ENCODE results near the gene MAMDC2.

DNA sequence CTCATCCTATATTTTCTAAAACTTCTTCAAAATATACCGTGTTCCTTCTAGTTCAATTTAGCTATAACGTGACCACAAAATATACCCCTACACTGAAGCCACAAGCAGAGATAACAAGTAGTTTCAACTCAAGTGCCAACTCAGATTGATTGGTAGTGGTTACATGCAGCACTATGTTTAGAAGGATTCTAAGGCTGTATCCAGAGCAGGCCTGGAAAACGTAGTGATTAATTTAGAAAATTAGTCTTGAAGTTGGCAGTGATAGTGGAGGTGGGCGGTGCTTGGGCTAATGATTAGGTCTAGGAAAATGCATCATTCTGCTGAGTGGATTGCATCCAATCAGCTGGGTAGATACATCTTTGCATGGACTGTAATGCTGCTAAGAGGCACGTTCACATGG lies 61.5 kb downstream of the MAMDC2 start:
- TF ChIP-seq, protein P1, sequence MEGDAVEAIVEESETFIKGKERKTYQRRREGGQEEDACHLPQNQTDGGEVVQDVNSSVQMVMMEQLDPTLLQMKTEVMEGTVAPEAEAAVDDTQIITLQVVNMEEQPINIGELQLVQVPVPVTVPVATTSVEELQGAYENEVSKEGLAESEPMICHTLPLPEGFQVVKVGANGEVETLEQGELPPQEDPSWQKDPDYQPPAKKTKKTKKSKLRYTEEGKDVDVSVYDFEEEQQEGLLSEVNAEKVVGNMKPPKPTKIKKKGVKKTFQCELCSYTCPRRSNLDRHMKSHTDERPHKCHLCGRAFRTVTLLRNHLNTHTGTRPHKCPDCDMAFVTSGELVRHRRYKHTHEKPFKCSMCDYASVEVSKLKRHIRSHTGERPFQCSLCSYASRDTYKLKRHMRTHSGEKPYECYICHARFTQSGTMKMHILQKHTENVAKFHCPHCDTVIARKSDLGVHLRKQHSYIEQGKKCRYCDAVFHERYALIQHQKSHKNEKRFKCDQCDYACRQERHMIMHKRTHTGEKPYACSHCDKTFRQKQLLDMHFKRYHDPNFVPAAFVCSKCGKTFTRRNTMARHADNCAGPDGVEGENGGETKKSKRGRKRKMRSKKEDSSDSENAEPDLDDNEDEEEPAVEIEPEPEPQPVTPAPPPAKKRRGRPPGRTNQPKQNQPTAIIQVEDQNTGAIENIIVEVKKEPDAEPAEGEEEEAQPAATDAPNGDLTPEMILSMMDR (IDR thresholded peaks at IDR 0.05): no peak
- no peak for TF ChIP-seq POLR2A (IDR thresholded peaks at IDR 0.05)

Data from adrenal gland (tissue), 5 donors.